Measurements from ENCODE around the gene NGF. TPM values are rescaled to one million over a fixed set of nuclear protein-coding genes. Genes with fewer than 3 reads are reported as not detected.
A peak's percentile ranks its signal among the peaks of the same experiment; 100 is the strongest.
"Not testable (repeated sequence)": the region's sequence is repeated elsewhere in the genome, so short reads cannot be mapped to it uniquely, and the experiment has no call there.

NGF gene
- total RNA-seq, 1 donor from 2014 or later: 4.1 TPM

- DNase-seq: no peak
Measured at GRCh38 chr1:115332813-115333608, 5.0 kb downstream of the NGF start.

- no peak for DNase-seq
Measured at GRCh38 chr1:115331558-115332331, 6.3 kb downstream of the NGF start.

DNA sequence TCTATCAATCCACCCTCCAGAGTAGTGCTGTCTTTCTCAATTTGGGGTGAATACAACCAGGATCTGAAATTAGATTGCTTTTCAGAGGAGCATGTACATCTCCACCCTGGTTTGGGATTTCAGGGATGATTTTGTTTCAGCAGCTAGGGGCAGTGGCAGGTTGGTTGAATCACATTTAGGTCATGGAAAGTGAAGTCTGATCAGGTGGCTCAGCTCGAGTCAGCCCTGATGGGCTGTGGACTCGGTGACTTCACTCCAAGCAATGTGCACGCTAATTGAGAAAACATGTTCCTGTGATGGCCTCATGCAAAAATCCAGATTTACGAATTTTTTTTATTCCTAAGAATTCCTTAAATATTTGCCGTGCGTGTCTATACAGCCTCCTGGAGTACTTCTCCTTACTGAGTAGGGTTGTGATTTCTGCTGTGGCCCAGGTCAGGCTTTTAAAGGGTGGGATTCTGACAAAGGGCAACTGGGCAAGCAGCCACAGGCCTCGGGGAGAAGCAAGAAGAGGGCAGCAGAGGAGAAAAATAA lies 7.5 kb downstream of the NGF start:
- DNase-seq: peak; percentile 85

DNA sequence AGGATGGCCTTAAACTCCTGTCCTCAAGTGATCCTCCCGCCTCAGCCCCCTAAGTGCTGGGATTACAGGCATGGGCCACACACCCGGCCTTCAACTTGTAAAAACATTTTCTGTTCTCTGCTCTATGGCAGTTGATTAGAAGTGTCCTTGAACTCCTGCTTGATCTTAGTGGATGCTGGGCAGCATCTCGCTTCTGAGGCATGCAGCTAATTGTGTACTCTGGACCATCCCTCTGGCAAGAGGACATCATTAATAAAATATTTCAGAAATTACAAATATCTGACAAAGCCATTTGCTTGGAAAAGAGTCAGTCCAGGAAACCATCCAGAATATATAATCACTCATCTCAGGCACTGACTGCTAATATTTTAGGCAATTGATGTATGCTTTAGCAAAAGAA lies 8.1 kb downstream of the NGF start:
- DNase-seq: no peak

- no peak for DNase-seq
Measured at GRCh38 chr1:115327270-115327669, 10.8 kb downstream of the NGF start.

DNA sequence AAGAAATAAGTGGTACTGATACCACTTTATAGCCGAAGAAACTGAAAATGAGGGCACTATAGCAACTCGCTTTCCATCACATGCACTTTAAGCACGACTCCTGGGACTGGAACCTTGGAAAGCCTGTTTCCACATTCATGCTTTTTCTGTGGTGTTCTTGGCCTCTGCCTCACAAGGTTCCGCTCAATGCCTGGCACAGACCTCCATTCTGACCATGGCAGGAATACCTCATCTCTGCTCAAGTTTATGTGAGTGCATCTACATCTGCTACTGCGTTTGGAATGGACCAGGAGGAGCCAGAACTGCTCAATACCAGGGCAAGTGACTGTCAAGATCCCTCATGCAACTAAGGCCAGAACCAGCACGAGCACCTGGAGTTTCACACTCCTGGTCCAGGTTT lies 11.6 kb downstream of the NGF start:
- no peak for DNase-seq

DNA sequence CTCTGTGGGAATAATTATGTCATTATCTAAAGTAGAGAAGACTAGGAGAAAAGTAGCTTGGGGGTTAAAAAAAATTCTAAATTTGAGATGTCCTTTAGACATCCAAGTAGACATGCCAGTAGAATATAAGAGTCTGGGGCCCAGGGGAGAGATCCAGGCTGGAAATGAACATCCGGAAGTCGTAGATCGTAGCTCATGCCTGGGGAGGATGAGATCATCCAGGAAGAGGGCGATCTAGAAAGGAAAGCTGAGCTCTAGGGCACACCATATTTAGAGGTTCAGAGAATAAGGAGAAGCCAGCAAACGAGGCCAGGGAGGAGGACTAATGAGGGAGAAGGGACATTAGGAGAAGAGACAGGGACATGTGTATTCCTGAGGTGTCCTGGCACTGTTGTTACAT lies 12.2 kb downstream of the NGF start:
- DNase-seq: peak; percentile 61

GRCh38 chr1:115324649-115325420 lies 13.2 kb downstream of the NGF start:
- DNase-seq: no peak

DNA sequence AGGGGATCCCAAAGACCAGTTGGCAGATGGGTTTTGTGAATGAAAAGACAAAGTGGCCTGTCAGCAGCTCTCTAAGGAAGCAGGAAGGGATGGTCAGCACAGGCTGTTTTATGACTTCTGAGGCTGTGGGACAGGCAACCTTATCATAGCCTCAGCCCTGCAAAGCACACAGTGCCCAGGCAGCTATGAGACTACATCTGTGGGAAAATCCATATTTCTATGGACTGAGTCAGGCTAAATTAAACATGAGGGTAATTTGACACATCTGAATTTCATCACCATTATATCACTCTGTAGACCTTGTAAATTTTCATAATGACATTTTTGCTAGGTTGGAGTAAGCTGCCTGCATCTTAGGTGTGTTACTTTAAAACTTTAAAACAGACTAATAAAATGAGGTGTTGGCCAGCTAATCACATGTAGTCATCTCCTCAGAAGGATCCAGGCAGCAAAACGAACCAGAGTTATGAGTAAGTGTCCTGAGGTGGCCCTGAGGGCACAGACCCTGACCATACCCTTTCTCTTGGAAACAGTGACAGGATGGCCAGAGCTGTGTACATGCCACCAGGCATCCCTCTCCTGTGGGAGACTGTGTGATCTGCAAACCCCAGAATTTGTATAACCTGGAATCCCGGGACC lies 14.6 kb downstream of the NGF start:
- no peak for DNase-seq

DNA sequence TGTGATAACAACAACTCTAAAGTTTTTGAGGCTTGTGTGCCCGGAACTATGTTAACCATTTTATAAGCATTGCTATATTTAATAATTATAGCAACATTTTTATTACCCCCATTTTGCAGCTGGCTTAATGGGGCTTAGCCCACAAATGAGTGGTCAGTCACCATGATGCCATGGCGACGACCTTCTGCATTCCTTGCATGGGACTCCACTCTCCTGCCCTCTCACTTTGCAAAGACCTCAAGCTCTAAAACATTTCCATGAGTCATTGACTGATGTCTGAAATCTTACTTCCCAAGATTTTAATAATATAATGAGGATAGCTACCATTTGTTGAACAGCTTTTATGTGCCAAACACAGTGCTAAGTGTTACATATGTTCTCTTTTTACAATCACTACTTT lies 15.4 kb downstream of the NGF start:
- no peak for DNase-seq

GRCh38 chr1:115320377-115320776 lies 17.7 kb downstream of the NGF start:
- no peak for DNase-seq

- no peak for DNase-seq
Measured at GRCh38 chr1:115319706-115320105, 18.3 kb downstream of the NGF start.

DNA sequence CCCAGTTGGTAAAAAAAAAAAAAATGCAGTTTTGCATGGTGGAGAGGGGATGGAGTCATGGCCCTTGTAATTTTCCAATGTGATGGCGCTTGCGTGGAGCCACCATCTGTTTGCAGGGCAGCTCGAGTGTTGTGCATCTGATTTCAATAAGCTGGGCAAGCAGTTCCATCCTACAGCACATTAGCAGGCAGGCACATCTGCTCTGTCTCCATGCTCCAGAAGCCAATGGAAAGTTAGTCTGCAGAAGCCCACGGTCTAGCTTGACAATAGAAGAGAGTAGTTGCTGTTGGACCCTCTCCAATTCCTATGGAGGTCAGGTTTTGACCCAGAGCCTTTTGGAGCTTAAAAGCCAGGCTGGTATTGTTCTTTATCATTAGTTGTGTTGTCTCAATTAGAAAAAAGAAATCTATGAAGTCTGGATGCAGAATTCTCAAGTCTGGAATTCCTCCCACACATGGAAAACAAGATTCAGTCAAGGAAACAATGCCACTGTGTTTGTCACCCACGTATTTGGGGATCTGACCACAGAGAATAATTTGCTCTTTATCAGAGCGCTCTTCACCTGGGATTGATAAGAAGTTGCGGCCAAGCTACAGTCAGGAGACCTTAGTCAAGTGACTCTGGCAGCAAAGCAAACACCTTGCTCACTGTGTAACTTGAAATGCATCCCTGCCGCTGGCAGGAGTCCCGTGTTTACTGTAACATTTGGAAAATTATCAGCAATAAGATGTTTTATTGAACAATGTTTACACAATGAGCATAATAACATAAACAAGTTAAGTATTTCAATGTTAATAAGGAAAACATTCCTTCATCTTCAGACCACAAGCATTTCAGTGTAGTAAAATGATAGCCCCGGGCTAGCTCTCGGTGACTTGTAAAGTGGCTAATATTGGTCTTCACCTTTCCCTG lies 20.7 kb downstream of the NGF start:
- peak; percentile 60 for DNase-seq

- no peak for DNase-seq
Measured at GRCh38 chr1:115314765-115315164, 23.3 kb downstream of the NGF start.

GRCh38 chr1:115314092-115314491 lies 24.0 kb downstream of the NGF start:
- DNase-seq: peak; percentile 22

DNA sequence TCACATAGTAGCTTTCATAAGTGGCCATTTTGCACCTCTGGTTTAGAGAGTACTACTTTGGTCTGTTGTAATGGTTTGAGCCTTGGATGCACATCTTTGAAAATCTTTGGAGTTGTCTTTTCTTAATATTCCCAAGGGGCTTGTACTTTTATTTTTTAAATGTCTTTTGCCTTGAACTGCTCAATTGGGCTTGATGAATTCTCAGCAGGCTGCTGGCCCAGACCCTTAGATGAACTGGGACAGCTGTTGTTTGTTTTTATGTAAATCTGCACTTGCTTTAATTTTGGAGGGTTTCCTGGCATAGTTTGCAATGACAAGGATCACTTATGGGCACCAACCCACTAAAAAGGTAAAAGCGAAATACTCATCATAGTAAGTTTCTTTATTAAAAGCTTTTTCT lies 24.9 kb downstream of the NGF start:
- DNase-seq: no peak

DNA sequence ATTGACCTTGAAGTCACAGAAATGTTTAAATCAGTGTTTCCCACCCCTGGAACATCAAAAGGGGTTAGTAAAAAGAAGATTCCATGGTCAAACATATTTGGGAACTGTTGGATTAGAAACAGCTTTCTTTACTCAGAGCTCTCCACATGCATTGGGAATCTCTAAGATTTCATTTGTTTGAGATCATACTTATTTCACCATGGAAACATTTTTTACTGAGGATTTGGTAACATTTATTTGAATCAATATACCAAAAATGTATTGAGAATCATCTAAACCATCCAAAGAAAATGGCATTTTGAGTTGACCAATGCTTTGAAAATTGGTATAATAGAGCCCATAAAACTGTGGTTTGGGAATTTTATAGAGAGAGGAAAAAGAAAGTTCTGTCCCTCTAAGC lies 25.3 kb downstream of the NGF start:
- DNase-seq: no peak

GRCh38 chr1:115311474-115311989 lies 26.5 kb downstream of the NGF start:
- peak; percentile 47 for DNase-seq

DNA sequence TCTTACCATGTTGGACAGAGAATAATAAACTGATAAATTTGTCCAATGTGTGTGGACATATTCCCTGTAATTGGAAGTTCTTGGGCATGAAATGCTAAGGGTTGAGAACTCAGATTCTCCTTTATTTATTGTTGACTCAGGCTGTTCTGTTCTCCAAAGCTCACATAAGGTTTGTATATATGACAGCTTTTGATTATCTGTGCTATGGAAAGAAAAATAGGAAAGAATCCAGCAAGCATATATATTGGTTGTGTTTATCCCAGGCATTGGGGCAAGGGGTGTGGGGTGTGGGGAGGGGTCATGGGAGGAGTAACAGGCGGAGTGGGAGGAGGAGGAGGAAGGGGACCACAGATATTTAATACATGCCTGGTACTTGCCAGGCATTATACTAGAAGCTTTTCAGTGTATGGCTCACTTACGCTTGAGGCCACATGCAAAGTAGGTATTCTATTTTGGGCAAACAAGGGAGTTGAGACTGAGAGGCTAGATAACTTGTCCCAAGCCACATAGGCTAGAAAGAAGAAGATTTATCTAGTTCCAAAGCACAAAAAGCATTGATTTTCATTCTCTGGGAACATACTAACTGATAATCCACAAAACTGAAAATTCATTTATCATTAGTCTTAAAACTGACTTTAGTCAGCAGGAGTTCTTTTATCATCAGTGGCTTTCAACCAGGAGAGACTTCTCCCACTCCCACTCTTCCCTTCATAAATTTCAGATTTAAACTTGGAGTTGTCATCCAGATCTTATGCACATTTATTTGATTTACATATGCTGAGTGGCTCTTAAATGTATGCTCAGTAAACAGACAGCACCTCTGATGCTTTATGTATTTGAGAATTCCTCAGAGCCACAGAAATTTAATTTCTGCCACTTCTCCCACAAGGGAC lies 27.2 kb downstream of the NGF start:
- peak; percentile 38 for DNase-seq

- not testable (repeated sequence) for DNase-seq
Measured at GRCh38 chr1:115309504-115309903, 28.5 kb downstream of the NGF start.
